Sigmoid colon (tissue), 7 donors: Measurements from ENCODE around the gene PTGES2. TPM values are rescaled to one million over a fixed set of nuclear protein-coding genes. Genes with fewer than 3 reads are reported as not detected.

ENCODE experiments used
- DNase-seq: peaks from one replicate; pipeline ENCODE4 v3.0.0-alpha.2; 2019
- H3K27ac ChIP-seq, 4 donors: fragments of 200-600 bp; sonication (generic); one replicate each; pipeline ENCODE4 v1.5.1; 2016 to 2019; ENCODE audit warnings: mild to moderate bottlenecking in 1 of 4
- H3K27me3 ChIP-seq, 3 donors: fragments of 200-600 bp; sonication (generic); one replicate each; pipeline ENCODE4 v1.5.1; 2019; ENCODE audit warnings: mild to moderate bottlenecking in 1 of 3
- H3K36me3 ChIP-seq, 4 donors: fragments of 200-600 bp; sonication (generic); one replicate each; pipeline ENCODE4 v1.5.1; 2016 to 2019
- H3K4me1 ChIP-seq, 4 donors: fragments of 200-600 bp; sonication (generic); one replicate each; pipeline ENCODE4 v1.5.1; 2017 to 2019
- H3K4me3 ChIP-seq, 4 donors: fragments of 200-600 bp; sonication (generic); one replicate each; pipeline ENCODE4 v1.5.1; 2017 to 2019; ENCODE audit warnings: mild to moderate bottlenecking in 2 of 4, moderate library complexity in 1 of 4
- H3K9me3 ChIP-seq, 4 donors: fragments of 200-600 bp in 3 of 4; sonication (generic) in 3 of 4; one replicate each; pipeline versions ENCODE4 v1.5.1 to v1.6.1; 2013 to 2019
- CTCF ChIP-seq, 4 experiments: fragments of 450-650 bp in 3 of 4; fragments of 200-600 bp in 1 of 4; IDR thresholded peaks; one replicate each; pipeline ENCODE4 v1.5.1; 2016 to 2019; ENCODE audit warnings: antibody characterized with exemption in 4 of 4, mild to moderate bottlenecking in 3 of 4, moderate library complexity in 2 of 4
- EP300 ChIP-seq, 4 donors: sonication (generic); formaldehyde crosslinking; IDR thresholded peaks; one replicate each; pipeline ENCODE4 v1.6.1; 2017; ENCODE audit warnings: antibody characterized with exemption in 4 of 4
- POLR2A ChIP-seq, 2 donors: fragments of 450-650 bp; IDR thresholded peaks; one replicate each; pipeline ENCODE4 v1.6.1; 2016; ENCODE audit warnings: antibody characterized with exemption in 2 of 2, mild to moderate bottlenecking in 2 of 2, moderate library complexity in 2 of 2
- POLR2AphosphoS5 ChIP-seq, 4 donors: sonication (generic); formaldehyde crosslinking; IDR thresholded peaks; one replicate each; pipeline ENCODE4 v1.6.1; 2017; ENCODE audit warnings: antibody characterized with exemption in 4 of 4
- WGBS, 2 donors: extraction: QIAGEN DNeasy Blood & Tissue Kit; methylation state at CpG; one replicate each; pipeline ENCODE4 v1.1.7; 2013; 5-methylcytosine and 5-hydroxymethylcytosine counted together
- intact Hi-C: fragments of 100-400 bp; cut with DNase I; formaldehyde crosslinking; loops from one replicate; pipeline ENCODE4 v1.15.1; 2023
- polyA plus RNA-seq, 3 donors: library from polyadenylated mRNA; stranded (reverse); fragments of 200-250 nt; gene quantifications; one replicate each; pipeline ENCODE4 v1.2.3, GENCODE V29; 2013
- total RNA-seq, 4 donors: library from RNA; depleted of rRNA; stranded (reverse); fragments of >200 nt; gene quantifications; one replicate each; pipeline ENCODE4 v1.1.0, GENCODE V29; 2016
- donor health status: healthy with polysubstance abuse.
- donor health status: Bipolar disorder and iron deficiency.
- donor health status: healthy.

Gene PTGES2
- total and polyA plus RNA-seq, 7 donors, result 56.5 to 119 (median 82.2) TPM

- no peaks in the 10 kb centered on the region for H3K27me3 ChIP-seq
- no peak overlapping the region for H3K4me3 ChIP-seq
- 89 to 90% methylated on average over 16 of the region's 16 CpGs for WGBS, 2 donors
- TF ChIP-seq POLR2AphosphoS5 (IDR thresholded peaks at IDR 0.05) (no peak), POLR2A (IDR thresholded peaks at IDR 0.05) (no peak), EP300 (IDR thresholded peaks at IDR 0.05) (no peak), CTCF (IDR thresholded peaks at IDR 0.05) (no peak)
- H3K36me3 ChIP-seq, result no peaks in the 10 kb centered on the region
- peak overlapping the region; percentile 91 to 98 (median 92) for H3K27ac ChIP-seq
- no peaks in the 10 kb centered on the region for H3K9me3 ChIP-seq
- no peak for DNase-seq
- intact Hi-C loops, result no loop called here
- peaks cover 0 to 55% (median 53%) of the 10 kb centered on the region in 4 donors for H3K4me1 ChIP-seq
These were observed 35.1 kb downstream of the PTGES2 start for GRCh38 chr9:128092199-128092977.

GRCh38 chr9:128091571-128091970 is 36.0 kb downstream of the PTGES2 start:
- H3K27ac ChIP-seq, result peak overlapping the region; percentile 91 to 98 (median 92)
- WGBS, 2 donors, result 56 to 66% methylated on average over 13 of the region's 13 CpGs
- H3K4me1 ChIP-seq, result peaks cover 0 to 51% (median 48%) of the 10 kb centered on the region in 4 donors
- H3K36me3 ChIP-seq, result no peaks in the 10 kb centered on the region
- H3K4me3 ChIP-seq, result peak overlapping the region in 3 of 4 donors; percentile 9 to 13 (median 11)
- intact Hi-C loops, result no loop called here
- H3K27me3 ChIP-seq, result no peaks in the 10 kb centered on the region
- no peaks in the 10 kb centered on the region for H3K9me3 ChIP-seq
- no peak for DNase-seq
- TF ChIP-seq POLR2AphosphoS5 (IDR thresholded peaks at IDR 0.05), result no peak
- TF ChIP-seq CTCF (IDR thresholded peaks at IDR 0.05), result no peak
- no peak for TF ChIP-seq POLR2A (IDR thresholded peaks at IDR 0.05)
- no peak for TF ChIP-seq EP300 (IDR thresholded peaks at IDR 0.05)

DNA sequence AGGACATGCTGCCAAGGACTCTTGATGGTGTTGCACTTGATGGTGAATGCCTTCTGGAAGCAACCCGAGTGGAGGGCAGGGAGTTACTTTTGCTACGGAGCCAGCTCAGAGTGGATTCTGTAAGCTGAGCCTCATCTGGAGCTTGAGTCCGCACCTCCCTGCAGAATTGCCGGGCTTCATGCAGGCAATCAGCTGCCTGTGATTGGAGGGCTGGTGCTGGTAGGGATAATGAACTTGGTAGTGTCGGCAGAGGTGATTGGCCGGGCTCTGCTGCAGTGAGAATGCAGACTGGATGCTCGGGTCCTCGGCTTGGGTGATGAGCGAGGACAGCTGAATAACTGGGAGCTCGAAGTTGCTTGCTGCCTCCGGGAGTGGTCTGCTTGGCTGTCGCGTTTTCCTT is 36.4 kb downstream of the PTGES2 start:
- intact Hi-C loops, result no loop called here
- 66 to 84% methylated on average over 13 of the region's 13 CpGs for WGBS, 2 donors
- H3K36me3 ChIP-seq, result no peaks in the 10 kb centered on the region
- H3K9me3 ChIP-seq, result no peaks in the 10 kb centered on the region
- H3K27me3 ChIP-seq, result no peaks in the 10 kb centered on the region
- no peak for TF ChIP-seq EP300 (IDR thresholded peaks at IDR 0.05)
- no peak for TF ChIP-seq CTCF (IDR thresholded peaks at IDR 0.05)
- peak in 1 of 4 donors; percentile 29 for TF ChIP-seq POLR2AphosphoS5 (IDR thresholded peaks at IDR 0.05)
- TF ChIP-seq POLR2A (IDR thresholded peaks at IDR 0.05), result no peak
- peak overlapping the region in 3 of 4 donors; percentile 9 to 13 (median 11) for H3K4me3 ChIP-seq
- peak overlapping the region; percentile 91 to 98 (median 92) for H3K27ac ChIP-seq
- DNase-seq, result peak; percentile 92
- peaks cover 0 to 51% (median 48%) of the 10 kb centered on the region in 4 donors for H3K4me1 ChIP-seq

DNA sequence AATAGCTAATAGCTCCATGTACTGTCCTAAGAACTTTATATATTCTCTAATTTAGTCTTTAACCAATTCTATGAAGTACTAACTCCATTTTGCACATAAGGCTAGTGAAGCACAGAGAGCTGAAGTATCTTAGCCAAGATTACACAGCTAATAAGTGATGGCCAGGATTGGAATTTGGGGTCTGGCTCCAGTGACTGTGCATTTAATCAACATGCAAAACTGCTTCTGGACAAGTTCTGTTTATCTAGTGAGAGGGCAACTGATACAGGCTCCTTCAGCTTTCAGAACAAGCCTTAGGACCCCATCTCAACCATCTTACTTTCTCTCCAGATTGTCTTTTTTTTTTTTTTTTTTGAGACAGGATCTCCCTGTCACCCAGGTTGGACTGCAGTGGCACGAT is 38.2 kb downstream of the PTGES2 start:
- WGBS, 2 donors, result 86 to 94% methylated on average over 1 of the region's 1 CpG

More for the DNA sequence above, 38.2 kb downstream of the PTGES2 start:
- TF ChIP-seq EP300 (IDR thresholded peaks at IDR 0.05) (no peak), POLR2A (IDR thresholded peaks at IDR 0.05) (no peak), CTCF (IDR thresholded peaks at IDR 0.05) (no peak), POLR2AphosphoS5 (IDR thresholded peaks at IDR 0.05) (no peak)
- Histone ChIP-seq H3K9me3 (no peaks in the 10 kb centered on the region), H3K27me3 (no peaks in the 10 kb centered on the region), H3K4me3 (no peak overlapping the region), H3K36me3 (no peaks in the 10 kb centered on the region), H3K4me1 (peaks cover 0 to 44% (median 40%) of the 10 kb centered on the region in 4 donors), H3K27ac (no peak overlapping the region)
- no peak for DNase-seq
- intact Hi-C loops, result no loop called here
